GM21825 (cell line): ENCODE results near the gene CR1.
"Not testable (repeated sequence)": the region's sequence is repeated elsewhere in the genome, so short reads cannot be mapped to it uniquely, and the experiment has no call there.

Experiments
- ATAC-seq: cut with Tn5 transposase; IDR thresholded peaks from one replicate; pipeline ENCODE4 v1.9.1; 2021; ENCODE audit warnings: mild to moderate bottlenecking, moderate library complexity; ENCODE audit not compliant: unreplicated experiment

CR1 gene

GRCh38 chr1:207502726-207503125 lies 6.8 kb downstream of the CR1 start:
- ATAC-seq = no peak

- no peak for ATAC-seq
These were observed 8.0 kb downstream of the CR1 start for GRCh38 chr1:207503950-207504349.

GRCh38 chr1:207504438-207504837 lies 8.5 kb downstream of the CR1 start:
- no peak for ATAC-seq

DNA sequence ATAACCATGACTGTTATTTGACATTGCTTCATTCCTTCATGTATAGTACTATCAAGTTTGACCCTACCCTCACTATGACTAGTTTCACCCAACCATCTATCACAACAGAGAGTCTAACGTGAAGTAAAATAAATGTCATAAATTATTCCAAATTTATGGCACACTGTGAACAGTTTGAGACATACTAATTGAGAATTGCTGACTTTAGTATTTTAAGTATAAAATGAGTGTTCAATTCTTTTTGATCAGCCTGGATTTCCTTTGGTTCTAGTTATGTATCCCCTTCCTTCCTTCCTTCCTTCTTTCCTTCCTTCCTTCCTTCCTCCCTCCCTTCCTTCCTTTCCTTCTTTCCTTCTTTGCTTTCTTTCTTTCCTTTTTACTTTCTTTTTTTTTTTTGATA lies 14.5 kb downstream of the CR1 start:
- ATAC-seq = no peak

GRCh38 chr1:207514890-207515289 lies 18.9 kb downstream of the CR1 start:
- no peak for ATAC-seq

- no peak for ATAC-seq
These were observed 20.8 kb downstream of the CR1 start for GRCh38 chr1:207516729-207517128.

DNA sequence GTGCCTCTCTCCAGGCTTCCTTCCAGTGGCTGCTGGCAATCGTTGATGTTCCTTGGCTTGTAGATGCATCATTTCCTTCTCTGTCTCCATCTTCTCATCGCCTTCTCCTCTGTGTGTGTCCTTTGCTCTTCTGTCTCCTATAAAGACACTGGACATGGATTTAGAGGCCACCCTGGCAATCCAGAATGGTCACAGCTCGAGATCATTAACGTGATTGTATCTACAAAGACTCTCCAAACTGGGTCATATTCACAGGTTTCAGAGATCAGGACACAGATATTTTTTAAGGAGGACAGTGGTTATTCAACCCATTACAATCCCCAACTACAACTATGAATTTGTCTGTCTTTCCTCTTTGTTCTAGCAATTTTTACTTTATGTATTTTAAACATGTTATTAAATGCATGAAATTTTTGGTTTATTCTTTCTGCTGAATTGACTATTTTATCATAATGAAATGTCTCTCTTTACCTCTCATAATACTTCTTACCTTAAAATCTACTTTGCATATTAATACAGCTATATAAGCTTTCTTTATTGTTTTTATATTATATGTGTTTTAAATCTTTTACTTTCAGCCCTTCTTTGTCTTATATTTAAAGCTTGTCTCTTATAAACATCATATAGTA lies 22.8 kb downstream of the CR1 start:
- ATAC-seq = no peak

DNA sequence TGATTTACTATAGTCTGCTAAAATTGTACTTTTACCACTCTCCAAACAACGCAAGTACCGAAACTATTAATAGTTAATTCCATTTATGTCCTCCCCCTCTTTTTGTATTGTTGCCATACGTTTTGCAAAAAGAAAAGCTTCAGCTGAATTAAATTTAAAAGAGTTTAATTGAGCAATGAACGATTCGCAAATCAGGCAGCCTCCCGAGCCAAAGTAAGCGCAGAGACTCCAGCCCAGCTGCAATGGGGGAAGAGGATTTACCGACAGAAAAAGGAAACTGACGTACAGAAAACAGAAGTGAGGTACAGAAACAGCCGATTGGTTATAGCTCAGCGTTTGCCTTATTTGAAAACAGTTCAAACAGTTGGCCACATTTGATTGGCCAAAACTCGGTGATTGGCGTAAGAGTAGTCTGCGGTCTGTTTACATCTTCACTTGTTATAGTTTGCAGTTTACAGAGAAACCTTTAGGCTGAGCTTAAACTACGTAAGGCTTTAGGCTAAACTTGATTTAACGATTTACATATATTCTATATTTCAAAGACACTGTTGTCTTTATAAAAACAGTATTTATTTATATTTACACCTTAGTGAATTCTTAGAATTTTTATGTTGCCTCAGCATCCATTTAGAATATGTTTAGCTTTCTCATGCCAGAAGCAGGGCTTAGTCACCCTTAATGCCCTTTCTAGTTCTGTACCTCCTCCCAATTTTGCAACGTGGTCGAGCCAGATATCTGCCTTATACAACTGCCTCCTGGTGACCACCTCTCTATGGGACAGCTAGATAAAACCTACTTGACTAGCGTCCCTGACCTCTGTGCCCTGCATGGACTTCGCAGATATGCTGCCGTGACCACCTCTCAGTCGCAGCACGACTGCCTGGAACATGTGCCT lies 23.8 kb downstream of the CR1 start:
- ATAC-seq = no peak

- ATAC-seq = not testable (repeated sequence)
These were observed 24.7 kb downstream of the CR1 start for GRCh38 chr1:207520400-207521345.

DNA sequence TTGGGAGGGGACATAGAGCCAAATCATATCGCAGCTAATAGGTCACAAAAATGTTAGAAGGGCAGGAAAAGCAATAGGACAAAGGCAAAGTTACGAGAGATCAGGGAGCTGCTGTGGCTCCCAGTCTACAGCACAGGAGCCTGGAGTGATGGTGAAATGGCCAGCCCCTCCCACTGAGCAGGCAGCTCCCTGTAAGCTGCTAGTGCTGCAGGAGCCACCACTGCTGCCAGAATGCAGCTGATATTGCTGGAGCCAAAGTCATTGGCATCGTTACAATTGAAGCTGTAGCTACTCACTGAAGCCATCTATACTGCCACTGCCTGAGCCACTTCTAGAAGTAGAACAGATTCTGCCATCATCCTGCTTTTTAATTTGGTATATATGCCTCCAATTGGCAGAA lies 29.3 kb downstream of the CR1 start:
- ATAC-seq = not testable (repeated sequence)

GRCh38 chr1:207528401-207528800 lies 32.4 kb downstream of the CR1 start:
- not testable (repeated sequence) for ATAC-seq

DNA sequence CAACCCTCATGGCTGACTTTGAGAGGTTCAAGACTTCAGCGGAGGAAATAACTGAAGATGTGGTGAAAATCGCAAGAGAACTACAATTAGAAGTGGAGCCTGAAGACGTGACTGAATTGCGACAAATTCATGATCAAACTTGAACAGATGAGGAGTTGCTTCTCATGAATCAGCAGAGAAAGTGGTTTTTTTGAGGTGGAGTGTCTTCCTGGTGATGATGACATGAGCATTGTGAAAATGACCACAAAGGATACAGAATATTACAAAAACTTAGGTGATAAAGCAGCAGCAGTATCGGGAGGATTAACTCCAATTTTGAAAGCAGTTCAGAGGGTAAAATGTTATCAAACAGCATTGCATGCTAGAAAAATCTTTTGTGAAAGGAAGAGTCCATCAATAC lies 40.3 kb downstream of the CR1 start:
- ATAC-seq = not testable (repeated sequence)

GRCh38 chr1:207546677-207547357 lies 50.9 kb downstream of the CR1 start:
- not testable (repeated sequence) for ATAC-seq

DNA sequence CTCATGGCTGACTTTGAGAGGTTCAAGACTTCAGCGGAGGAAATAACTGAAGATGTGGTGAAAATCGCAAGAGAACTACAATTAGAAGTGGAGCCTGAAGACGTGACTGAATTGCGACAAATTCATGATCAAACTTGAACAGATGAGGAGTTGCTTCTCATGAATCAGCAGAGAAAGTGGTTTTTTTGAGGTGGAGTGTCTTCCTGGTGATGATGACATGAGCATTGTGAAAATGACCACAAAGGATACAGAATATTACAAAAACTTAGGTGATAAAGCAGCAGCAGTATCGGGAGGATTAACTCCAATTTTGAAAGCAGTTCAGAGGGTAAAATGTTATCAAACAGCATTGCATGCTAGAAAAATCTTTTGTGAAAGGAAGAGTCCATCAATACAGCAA lies 58.9 kb downstream of the CR1 start:
- ATAC-seq = not testable (repeated sequence)

DNA sequence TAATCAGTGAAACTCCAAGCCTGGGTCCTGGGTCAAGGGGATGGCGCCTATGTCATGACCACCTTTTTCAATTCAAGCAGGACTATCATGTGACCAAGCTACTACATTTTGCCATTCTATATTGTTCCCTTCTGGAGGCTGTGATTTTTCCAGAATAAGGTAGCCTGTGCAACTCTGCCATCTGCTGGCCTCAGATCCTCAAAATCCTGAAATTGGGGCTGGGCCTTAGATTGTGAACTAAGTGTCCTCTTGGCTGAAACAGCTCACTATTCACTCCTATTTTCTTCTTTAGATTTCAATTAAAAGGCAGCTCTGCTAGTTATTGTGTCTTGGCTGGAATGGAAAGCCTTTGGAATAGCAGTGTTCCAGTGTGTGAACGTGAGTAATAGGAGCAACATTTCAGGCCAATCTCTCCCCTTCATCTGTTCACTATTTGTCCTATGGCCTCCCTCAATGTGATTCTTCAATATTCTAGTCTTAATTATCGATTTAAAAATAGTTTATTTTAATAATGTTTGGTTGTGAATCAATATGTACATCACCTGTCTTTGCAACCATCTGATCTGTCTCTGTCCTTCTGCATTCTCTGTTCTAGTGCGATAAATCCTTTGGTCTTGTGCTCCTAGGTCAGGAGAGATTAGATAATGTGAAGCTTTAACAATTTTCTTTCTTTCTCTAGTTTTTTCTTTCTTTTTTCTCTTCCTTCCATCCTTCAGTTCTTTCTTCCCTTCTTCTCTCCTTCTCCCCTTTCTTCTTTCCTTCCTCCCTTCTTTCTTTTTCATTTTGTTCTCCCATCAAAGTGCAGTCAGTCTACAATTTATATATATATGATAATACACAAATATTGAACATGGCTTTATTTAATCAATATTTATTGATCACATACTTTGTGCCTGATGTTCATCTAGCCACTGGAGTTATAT lies 69.8 kb downstream of the CR1 start:
- ATAC-seq = no peak

GRCh38 chr1:207571926-207572325 lies 76.0 kb downstream of the CR1 start:
- ATAC-seq = not testable (repeated sequence)

DNA sequence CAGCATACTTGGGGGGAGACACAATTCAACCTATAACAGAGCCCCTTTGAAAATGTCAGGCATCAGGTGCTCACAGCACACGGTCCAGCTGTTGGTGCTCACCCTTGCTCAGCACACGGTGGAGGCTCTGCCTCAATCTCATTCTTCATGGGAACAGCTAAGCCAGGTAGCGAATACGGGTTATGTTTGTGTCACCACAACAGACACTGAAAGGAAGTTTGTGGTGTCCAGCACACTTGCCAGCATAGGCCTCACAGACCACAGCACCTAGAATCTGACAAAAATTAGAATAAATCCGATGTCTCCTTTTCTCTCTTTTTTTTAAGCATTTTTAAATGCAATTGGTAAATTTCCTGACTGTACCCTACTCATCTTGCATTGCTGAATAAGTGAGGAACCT lies 77.1 kb downstream of the CR1 start:
- not testable (repeated sequence) for ATAC-seq

DNA sequence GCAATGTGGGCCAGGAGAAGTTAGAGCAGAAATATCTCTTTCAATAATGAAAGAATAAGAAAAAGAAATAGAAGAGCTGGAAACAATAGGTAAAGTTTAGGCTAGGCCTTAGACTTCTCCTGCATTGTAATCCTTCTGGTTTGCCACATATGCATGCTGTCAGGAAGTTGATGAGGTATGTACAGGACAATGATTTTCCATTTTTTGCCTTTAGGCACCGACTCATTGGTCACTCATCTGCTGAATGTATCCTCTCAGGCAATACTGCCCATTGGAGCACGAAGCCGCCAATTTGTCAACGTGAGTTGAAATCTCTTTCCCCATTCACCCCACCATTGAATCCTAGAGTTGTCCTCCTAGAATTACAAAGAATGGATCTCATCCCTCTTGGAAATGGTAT lies 79.4 kb downstream of the CR1 start:
- not testable (repeated sequence) for ATAC-seq

DNA sequence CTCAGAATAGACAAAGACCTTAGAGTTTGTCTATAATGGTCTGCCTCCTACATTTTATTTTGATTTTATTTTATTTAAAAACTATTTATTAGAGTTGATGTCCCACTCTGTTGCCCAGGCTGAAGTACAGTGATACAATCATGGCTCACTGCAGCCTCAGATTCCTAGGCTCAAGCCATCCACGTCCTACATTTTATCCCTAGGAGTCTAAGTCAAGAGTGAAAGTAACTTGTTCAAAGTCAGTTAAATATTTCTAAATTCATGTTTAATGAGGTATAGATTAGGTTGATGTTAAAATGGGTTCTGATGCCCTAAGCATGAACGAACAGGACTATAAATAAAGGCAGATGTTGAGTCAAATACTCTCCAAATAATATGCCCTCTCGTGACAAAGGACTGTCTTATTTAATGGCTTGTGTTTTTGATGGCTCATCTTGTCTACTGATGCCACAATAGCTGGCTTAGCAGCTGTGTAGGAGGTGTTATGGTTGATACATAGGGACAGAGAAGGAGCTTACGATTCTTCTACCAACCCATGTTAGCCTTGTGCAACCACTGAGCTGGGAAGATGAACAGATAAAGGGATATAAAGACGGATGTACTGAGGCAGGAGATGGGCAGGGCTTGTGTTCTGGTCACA lies 83.0 kb downstream of the CR1 start:
- ATAC-seq = no peak
